Mucosa of rectum (tissue), 2 donors: ENCODE results near the gene PDPR.
"Not testable (repeated sequence)": the region's sequence is repeated elsewhere in the genome, so short reads cannot be mapped to it uniquely, and the experiment has no call there.

Source experiments
- H3K27ac ChIP-seq, 2 donors: one replicate each; pipeline ENCODE4 v1.7.0; 2013; ENCODE audit warnings: inconsistent platforms in 2 of 2, low read depth in 2 of 2, low read length in 2 of 2
- H3K27me3 ChIP-seq, 2 donors: one replicate each; pipeline ENCODE4 v1.7.0; 2013; ENCODE audit warnings: low read length in 2 of 2; ENCODE audit not compliant: control insufficient read depth in 2 of 2, insufficient read depth in 2 of 2
- H3K36me3 ChIP-seq, 2 donors: one replicate each; pipeline ENCODE4 v1.7.0; 2013; ENCODE audit warnings: low read length in 2 of 2; ENCODE audit not compliant: control insufficient read depth in 2 of 2, insufficient read depth in 2 of 2
- H3K4me1 ChIP-seq, 2 donors: one replicate each; pipeline ENCODE4 v1.7.0; 2013; ENCODE audit warnings: low read length in 2 of 2, mild to moderate bottlenecking in 1 of 2; ENCODE audit not compliant: control insufficient read depth in 2 of 2, insufficient read depth in 2 of 2
- H3K4me3 ChIP-seq, 2 donors: one replicate each; pipeline ENCODE4 v1.7.0; 2013; ENCODE audit warnings: low read length in 2 of 2
- H3K9ac ChIP-seq, 2 donors: one replicate each; pipeline ENCODE4 v1.7.0; 2013; ENCODE audit warnings: low read length in 2 of 2, low read depth in 1 of 2, mild to moderate bottlenecking in 1 of 2
- H3K9me3 ChIP-seq, 2 donors: one replicate each; pipeline ENCODE4 v1.7.0; 2013; ENCODE audit warnings: low read length in 2 of 2; ENCODE audit not compliant: control insufficient read depth in 2 of 2
- donor health status: healthy.
- donor health status: Normal muscosa, but diverticular disease.

Gene PDPR

DNA sequence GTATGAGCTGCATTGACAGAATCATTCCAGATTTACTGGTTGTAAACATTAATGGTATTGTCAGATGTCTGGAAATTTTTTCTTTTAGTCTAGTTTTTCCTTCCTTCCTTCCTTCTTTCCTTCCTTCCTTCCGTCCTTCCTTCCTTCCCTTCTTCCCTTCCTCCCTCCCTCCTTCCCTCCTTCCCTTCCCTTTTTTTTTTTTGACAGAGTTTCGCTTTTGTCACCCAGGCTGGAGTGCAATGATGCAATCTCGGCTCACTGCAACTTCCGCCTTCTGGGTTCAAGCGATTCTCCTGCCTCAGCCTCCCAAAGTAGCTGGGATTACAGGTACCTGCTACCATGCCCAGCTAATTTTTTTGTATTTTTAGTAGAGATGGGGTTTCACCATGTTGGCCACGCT is 24.8 kb upstream of the PDPR start:
- H3K27ac ChIP-seq, H3K27me3 ChIP-seq, H3K4me3 ChIP-seq: not testable (repeated sequence)

DNA sequence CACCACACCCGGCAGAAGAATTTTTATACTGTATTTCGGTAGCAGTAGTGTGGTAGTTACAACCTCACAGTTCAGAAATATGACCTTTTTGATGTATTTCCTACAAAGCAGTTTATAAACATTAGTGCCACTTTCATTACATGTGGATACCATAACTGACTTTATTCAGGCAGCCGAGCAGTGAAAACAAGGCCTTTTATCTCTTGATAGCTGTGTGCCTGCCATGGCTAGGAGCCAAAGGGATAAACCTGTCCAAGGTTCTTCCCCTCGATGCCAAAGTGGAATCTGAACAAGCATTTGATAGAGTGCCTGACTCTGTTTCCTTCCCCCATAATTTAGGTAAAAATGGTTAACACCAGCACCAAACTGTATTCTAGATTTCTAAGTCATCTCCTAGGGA is 23.0 kb upstream of the PDPR start:
- not testable (repeated sequence) for H3K4me1 ChIP-seq, H3K27me3 ChIP-seq, H3K36me3 ChIP-seq, H3K9ac ChIP-seq, H3K27ac ChIP-seq, H3K4me3 ChIP-seq, H3K9me3 ChIP-seq

More for the DNA sequence above, 24.8 kb upstream of the PDPR start:
- H3K9me3 ChIP-seq, H3K9ac ChIP-seq, H3K4me1 ChIP-seq, H3K36me3 ChIP-seq: not testable (repeated sequence)

DNA sequence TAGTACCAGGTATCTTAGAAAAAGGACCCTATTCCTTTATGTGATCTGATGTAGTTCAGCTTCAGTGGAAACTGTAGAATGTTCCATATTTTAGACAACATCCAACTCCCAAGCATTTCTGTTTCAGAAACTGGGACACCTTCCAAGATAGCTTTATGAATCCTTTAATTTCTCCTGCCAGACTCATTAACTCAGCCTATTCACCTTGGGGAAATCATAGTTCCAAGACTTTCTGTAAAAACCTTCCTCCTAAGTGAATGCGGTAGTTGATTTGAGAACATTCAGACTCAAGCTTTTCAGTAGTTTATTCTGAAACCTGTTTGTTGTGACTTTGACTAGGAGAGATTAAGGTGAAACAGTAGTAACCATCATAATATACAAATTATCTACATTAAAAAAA is 20.0 kb upstream of the PDPR start:
- H3K27ac ChIP-seq, H3K36me3 ChIP-seq, H3K4me1 ChIP-seq, H3K27me3 ChIP-seq, H3K9ac ChIP-seq, H3K9me3 ChIP-seq, H3K4me3 ChIP-seq: not testable (repeated sequence)

DNA sequence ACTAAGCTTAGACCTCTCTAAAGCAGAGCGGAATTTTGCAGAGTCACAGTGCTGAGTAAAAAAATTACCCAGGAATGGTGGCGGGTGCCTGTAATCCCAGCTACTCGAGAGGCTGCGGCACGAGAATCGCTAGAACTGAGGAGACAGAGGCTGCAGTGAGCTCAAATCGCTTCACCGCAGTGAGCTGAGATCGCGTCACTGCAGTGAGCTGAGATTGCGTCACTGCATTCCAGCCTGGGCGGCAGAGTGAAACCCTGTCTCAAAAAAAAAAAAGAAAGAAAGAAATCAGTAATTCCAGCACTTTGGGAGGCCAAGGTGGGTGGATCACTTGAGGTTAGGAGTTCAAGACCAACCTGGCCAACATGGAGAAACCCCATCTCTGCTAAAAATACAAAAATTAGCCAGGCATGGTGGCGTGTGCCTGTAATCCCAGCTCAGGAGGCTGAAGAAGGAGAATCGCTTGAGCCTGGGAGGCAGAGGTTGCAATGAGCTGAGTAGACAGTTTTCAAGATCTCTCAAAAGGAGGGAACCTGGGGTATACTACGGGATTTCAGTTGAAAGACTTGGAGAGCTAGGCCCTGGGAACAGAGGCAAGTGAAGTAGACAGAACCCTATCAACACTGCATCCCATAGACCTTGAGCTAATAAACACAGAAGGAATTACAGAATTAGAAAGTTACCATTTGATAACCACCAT is 4.4 kb upstream of the PDPR start:
- H3K27ac ChIP-seq, H3K4me3 ChIP-seq, H3K27me3 ChIP-seq, H3K9me3 ChIP-seq, H3K36me3 ChIP-seq, H3K4me1 ChIP-seq, H3K9ac ChIP-seq: not testable (repeated sequence)

DNA sequence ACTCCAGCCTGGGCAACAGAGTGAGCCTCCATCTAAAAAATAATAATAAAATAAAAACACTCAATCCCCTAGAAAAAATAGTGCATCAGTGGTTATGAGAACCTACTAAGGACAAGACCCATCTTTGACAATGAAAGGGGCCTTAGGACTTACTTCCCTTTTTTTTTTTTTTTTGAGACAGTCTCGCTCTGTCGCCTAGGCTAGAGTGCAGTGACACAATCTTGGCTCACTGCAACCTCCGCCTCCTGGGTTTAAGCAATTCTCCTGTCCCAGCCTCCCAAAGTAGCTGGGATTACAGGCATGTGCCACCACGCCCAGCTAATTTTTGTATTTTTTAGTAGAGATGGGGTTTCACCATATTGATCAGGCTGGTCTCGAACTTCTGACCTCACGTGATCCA is 2.0 kb upstream of the PDPR start:
- not testable (repeated sequence) for H3K27ac ChIP-seq, H3K27me3 ChIP-seq, H3K4me3 ChIP-seq, H3K36me3 ChIP-seq, H3K9me3 ChIP-seq, H3K4me1 ChIP-seq, H3K9ac ChIP-seq

DNA sequence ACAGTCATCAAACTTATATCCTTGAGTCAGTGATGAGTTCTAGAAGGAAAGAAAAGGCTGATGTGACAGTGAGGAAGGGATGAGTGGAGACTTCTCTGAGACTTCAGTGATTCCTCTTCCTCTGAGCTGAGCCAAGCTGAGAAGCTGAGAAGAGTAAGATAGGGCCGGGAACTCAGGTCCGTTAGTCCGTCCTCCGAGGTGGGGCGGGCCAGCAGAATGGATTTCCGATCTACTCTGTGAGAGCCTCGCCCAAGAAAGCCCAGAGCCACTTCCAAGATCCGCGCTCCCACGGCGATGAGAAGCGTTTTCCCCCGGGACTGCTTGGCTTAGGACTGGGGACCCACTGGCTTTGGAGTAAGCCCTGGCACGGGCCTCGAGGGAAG is 542 bp upstream of the PDPR start:
- not testable (repeated sequence) for H3K27ac ChIP-seq, H3K27me3 ChIP-seq, H3K9me3 ChIP-seq, H3K36me3 ChIP-seq, H3K4me1 ChIP-seq
- Histone ChIP-seq H3K9ac (peak overlapping the region in 1 of 2 donors; percentile 38), H3K4me3 (peak overlapping the region in 1 of 2 donors; percentile 50)

DNA sequence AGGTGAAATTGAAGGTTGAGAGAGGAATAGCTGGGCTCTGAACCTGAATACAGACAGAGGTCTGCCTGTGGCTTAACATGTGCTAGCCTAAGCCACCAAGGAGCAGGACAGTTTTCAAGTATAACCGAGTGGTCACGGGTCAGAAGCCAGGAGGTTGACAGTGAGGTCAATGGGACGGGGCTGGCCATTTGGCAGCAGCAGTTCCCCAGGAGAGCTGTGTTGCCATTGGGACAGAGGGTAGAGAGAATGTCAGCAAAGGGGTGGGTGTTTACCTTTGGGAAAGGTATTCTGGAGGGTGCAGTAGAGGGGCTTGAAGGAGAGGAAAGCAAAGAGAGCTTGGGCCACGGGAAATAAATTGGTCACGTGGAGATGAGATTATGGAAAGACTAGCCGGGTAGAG is 4.2 kb downstream of the PDPR start:
- H3K27me3 ChIP-seq, H3K9me3 ChIP-seq, H3K4me3 ChIP-seq, H3K27ac ChIP-seq, H3K9ac ChIP-seq, H3K4me1 ChIP-seq: not testable (repeated sequence)
- H3K36me3 ChIP-seq: peaks cover 9 to 16% of the 10 kb centered on the region in 2 donors

DNA sequence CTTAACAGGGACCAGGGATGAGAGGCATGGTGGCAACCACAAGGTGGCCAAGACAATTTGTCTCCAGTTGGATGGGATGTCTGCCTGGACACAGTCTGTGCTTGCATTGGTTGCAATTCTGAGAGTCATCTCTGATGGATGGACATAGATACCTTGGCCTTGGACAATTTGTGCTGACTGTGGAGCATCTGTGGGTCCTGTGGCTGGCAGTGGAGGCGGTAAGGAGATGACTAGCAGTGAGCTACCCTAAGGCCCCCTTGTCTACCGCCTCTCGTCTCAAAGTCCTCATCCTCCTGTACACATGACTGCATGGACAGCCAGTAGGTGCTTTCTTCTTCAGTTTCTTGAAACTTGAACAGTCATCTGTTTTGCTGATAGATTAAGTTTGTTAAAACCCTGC is 4.6 kb downstream of the PDPR start:
- H3K36me3 ChIP-seq: peaks cover 9 to 20% of the 10 kb centered on the region in 2 donors
- H3K27ac ChIP-seq, H3K4me3 ChIP-seq, H3K27me3 ChIP-seq, H3K4me1 ChIP-seq, H3K9me3 ChIP-seq, H3K9ac ChIP-seq: not testable (repeated sequence)

DNA sequence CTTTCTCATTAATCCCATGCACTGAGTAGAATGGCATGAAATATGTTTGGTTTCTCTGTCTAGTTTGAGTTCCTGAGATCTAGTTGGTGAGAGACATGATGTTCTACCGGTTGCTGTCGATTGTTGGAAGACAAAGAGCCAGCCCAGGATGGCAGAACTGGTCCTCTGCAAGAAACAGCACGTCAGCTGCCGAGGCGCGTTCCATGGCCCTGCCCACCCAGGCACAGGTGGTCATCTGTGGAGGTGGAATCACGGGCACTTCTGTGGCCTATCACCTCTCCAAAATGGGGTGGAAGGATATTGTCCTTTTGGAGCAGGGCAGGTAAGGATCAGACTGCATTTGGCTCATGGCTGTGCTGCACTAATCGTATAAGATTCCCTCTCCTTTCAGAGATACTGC is 6.3 kb downstream of the PDPR start:
- not testable (repeated sequence) for H3K4me3 ChIP-seq, H3K4me1 ChIP-seq, H3K27me3 ChIP-seq, H3K9ac ChIP-seq, H3K27ac ChIP-seq, H3K9me3 ChIP-seq
- peaks cover 9 to 20% of the 10 kb centered on the region in 2 donors for H3K36me3 ChIP-seq

DNA sequence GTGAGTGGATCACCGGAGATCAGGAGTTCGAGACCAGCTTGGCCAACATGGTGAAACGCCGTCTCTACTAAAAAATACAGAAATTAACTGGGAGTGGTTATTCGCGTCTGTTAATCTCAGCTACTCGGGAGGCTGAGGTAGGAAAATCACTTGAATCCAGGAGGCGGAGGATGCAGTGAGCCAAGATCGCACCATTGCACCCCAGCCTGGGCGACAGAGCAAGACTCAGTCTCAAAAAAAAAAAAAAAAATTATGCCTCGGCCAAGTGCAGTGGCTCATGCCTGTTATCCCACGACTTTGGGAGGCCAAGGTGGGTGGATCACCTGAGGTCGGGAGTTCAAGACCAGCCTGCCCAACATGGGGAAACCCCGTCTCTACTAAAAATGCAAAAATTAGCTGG is 9.7 kb downstream of the PDPR start:
- H3K4me1 ChIP-seq, H3K27me3 ChIP-seq, H3K9ac ChIP-seq, H3K4me3 ChIP-seq, H3K9me3 ChIP-seq, H3K27ac ChIP-seq: not testable (repeated sequence)
- H3K36me3 ChIP-seq: peaks cover 15 to 34% of the 10 kb centered on the region in 2 donors

DNA sequence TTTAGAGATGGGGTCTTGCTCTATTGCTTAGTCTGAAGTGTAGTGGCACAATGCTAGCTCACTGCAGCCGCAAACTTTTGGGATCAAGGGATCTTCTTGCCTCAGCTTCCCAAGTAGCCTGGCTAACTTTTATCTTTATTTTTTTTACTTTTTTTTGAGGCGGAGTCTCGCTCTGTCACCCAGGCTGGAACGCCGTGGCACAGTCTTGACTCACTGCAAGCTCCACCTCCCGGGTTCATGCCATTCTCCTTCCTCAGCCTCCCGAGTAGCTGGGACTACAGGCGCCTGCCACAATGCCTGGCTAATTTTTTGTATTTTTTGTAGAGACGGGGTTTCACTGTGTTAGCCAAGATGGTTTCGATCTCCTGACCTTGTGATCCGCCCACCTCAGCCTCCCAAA is 12.1 kb downstream of the PDPR start:
- not testable (repeated sequence) for H3K4me1 ChIP-seq, H3K4me3 ChIP-seq, H3K27ac ChIP-seq, H3K9ac ChIP-seq, H3K27me3 ChIP-seq, H3K9me3 ChIP-seq
- H3K36me3 ChIP-seq: peaks cover 22 to 50% of the 10 kb centered on the region in 2 donors
